PC-9 (cell line): Measurements from ENCODE around the gene KRTAP3-1. TPM values are rescaled to one million over a fixed set of nuclear protein-coding genes. Genes with fewer than 3 reads are reported as not detected.

Source experiments
- BruUV-seq: library from RNA; stranded (reverse); fragments of 400-500 nt; replicated peaks from 2 replicates; lab custom pipeline; 2021; lab: Mats Ljungman, UMichigan
- CTCF ChIA-PET: fragments of 300-600 bp; sonication (Branson Sonifier 250); formaldehyde crosslinking; loops from one replicate; lab custom pipeline; 2022; ENCODE audit warnings: antibody characterized with exemption; lab: Charles Lee
- POLR2A ChIA-PET: fragments of 300-600 bp; sonication (Branson Sonifier 250); formaldehyde crosslinking; loops from one replicate; lab custom pipeline; 2022; ENCODE audit warnings: antibody characterized with exemption; ENCODE audit not compliant: unreplicated experiment; lab: Charles Lee
- DNase-seq, 2 experiments: peaks; one replicate each; pipeline versions ENCODE4 v3.0.0 to v3.0.0-alpha.2; 2015 to 2022; ENCODE audit warnings: mixed read lengths in 1 of 2
- H2AFZ ChIP-seq: fragments of 200-600 bp; sonication (generic); 2 replicates; pipeline ENCODE4 v1.8.1; 2017; ENCODE audit warnings: antibody characterized with exemption
- H3F3A ChIP-seq: fragments of 200-600 bp; sonication (generic); 2 replicates; pipeline ENCODE4 v1.8.1; 2017; ENCODE audit warnings: antibody characterized with exemption, mild to moderate bottlenecking, low read depth; ENCODE audit not compliant: insufficient read depth
- H3K27ac ChIP-seq: fragments of 200-600 bp; sonication (generic); 2 replicates; pipeline ENCODE4 v1.6.1; 2016; ENCODE audit warnings: mixed run types
- H3K27me3 ChIP-seq: fragments of 200-600 bp; sonication (generic); 2 replicates; pipeline ENCODE4 v1.6.1; 2016; ENCODE audit warnings: low read depth, mixed run types; ENCODE audit not compliant: insufficient read depth
- H3K36me3 ChIP-seq: fragments of 200-600 bp; sonication (generic); 2 replicates; pipeline ENCODE4 v1.6.1; 2016; ENCODE audit warnings: low read depth, mixed run types
- H3K4me1 ChIP-seq: fragments of 200-600 bp; sonication (generic); replicated peaks from 2 replicates; pipeline ENCODE4 v1.6.1; 2016; ENCODE audit warnings: mixed run types; ENCODE audit not compliant: insufficient read depth
- H3K4me2 ChIP-seq: fragments of 200-600 bp; sonication (generic); 2 replicates; pipeline ENCODE4 v1.6.1; 2017; ENCODE audit warnings: mixed run types
- H3K4me3 ChIP-seq: fragments of 200-600 bp; sonication (generic); 2 replicates; pipeline ENCODE4 v1.6.1; 2016; ENCODE audit warnings: mixed run types
- H3K79me2 ChIP-seq: fragments of 200-600 bp; sonication (generic); 2 replicates; pipeline ENCODE4 v1.6.1; 2017; ENCODE audit warnings: low read depth, mixed run types
- H3K9me2 ChIP-seq: fragments of 200-600 bp; sonication (generic); 2 replicates; pipeline ENCODE4 v1.8.1; 2017; ENCODE audit warnings: mild to moderate bottlenecking; ENCODE audit not compliant: insufficient read depth
- H3K9me3 ChIP-seq: fragments of 200-600 bp; sonication (generic); 2 replicates; pipeline ENCODE4 v1.8.1; 2016; ENCODE audit warnings: low read depth; ENCODE audit not compliant: insufficient read depth
- H4K20me1 ChIP-seq: fragments of 200-600 bp; sonication (generic); 2 replicates; pipeline ENCODE4 v1.8.1; 2017; ENCODE audit not compliant: insufficient read depth
- CTCF ChIP-seq: fragments of 200-600 bp; sonication (generic); conservative IDR thresholded peaks from 2 replicates; pipeline ENCODE4 v1.6.1; 2017; ENCODE audit warnings: mixed run types, antibody characterized with exemption, mild to moderate bottlenecking, moderate library complexity
- EZH2 ChIP-seq: fragments of 200-600 bp; sonication (generic); IDR thresholded peaks from 2 replicates; pipeline ENCODE4 v1.8.0; 2017; ENCODE audit warnings: antibody characterized with exemption, low read depth
- intact Hi-C: fragments of 100-400 bp; cut with micrococcal nuclease; formaldehyde crosslinking; loops from one replicate; pipeline ENCODE4 v1.10.0; 2022; ENCODE audit not compliant: unreplicated experiment
- total RNA-seq: library from RNA; stranded (reverse); gene quantifications from 2 replicates; pipeline ENCODE4 v1.2.3, GENCODE V29; 2021

The KRTAP3-1 gene
- total RNA-seq, 1 experiment from 2014 or later: not detected

- Histone ChIP-seq H4K20me1 (no peaks in the 10 kb centered on the region), H2AFZ (no peak overlapping the region), H3K4me1 (no peaks in the 10 kb centered on the region), H3K4me3 (no peak overlapping the region), H3K9me3 (no peaks in the 10 kb centered on the region; the same call in 1 of the 2 replicates), H3K9me2 (0 out of 2 replicates have a peak, but pooled peaks cover 3% of the 10 kb centered on the region), H3K36me3 (no peaks in the 10 kb centered on the region), H3K27me3 (no peaks in the 10 kb centered on the region), H3F3A (no peaks in the 10 kb centered on the region), H3K79me2 (no peaks in the 10 kb centered on the region), H3K27ac (no peak overlapping the region), H3K4me2 (no peak overlapping the region)
- CTCF ChIA-PET: no interaction called here
- TF ChIP-seq EZH2 (no peak), CTCF (no peak)
- BruUV-seq: no TSS peak
- intact Hi-C loops: no loop called here
- no peak for DNase-seq
- POLR2A ChIA-PET: no interaction called here
Observed at GRCh38 chr17:40993084-40993483, 15.8 kb downstream of the KRTAP3-1 start.

GRCh38 chr17:40992666-40993065 lies 16.3 kb downstream of the KRTAP3-1 start:
- no peak overlapping the region for H3K4me3 ChIP-seq
- no peak overlapping the region for H2AFZ ChIP-seq
- no peak for DNase-seq
- H3K27ac ChIP-seq: no peak overlapping the region
- no peaks in the 10 kb centered on the region for H3K79me2 ChIP-seq
- H4K20me1 ChIP-seq: no peaks in the 10 kb centered on the region
- H3K9me3 ChIP-seq: no peaks in the 10 kb centered on the region; the same call in 1 of the 2 replicates
- intact Hi-C loops: no loop called here
- ChIA-PET POLR2A (no interaction called here), CTCF (no interaction called here)
- no peaks in the 10 kb centered on the region for H3K36me3 ChIP-seq
- no peaks in the 10 kb centered on the region for H3K4me1 ChIP-seq
- 0 out of 2 replicates have a peak, but pooled peaks cover 3% of the 10 kb centered on the region for H3K9me2 ChIP-seq
- H3F3A ChIP-seq: no peaks in the 10 kb centered on the region
- no TSS peak for BruUV-seq
- no peaks in the 10 kb centered on the region for H3K27me3 ChIP-seq
- H3K4me2 ChIP-seq: no peak overlapping the region
- no peak for TF ChIP-seq EZH2
- no peak for TF ChIP-seq CTCF

GRCh38 chr17:40986920-40987319 lies 22.0 kb downstream of the KRTAP3-1 start:
- no peak overlapping the region for H3K4me2 ChIP-seq
- no peaks in the 10 kb centered on the region for H3K36me3 ChIP-seq
- no peaks in the 10 kb centered on the region for H3K27me3 ChIP-seq
- no peak overlapping the region for H3K4me3 ChIP-seq
- H3K4me1 ChIP-seq: no peaks in the 10 kb centered on the region
- H3F3A ChIP-seq: no peaks in the 10 kb centered on the region
- DNase-seq: no peak
- H2AFZ ChIP-seq: no peak overlapping the region
- no peak overlapping the region for H3K27ac ChIP-seq
- no peak for TF ChIP-seq CTCF
- TF ChIP-seq EZH2: no peak
- ChIA-PET CTCF (interaction anchor here (0.6 kb wide), 1 partner anchor 371 kb away, joined by 4 read pairs; no protein-coding TSS in a partner anchor), POLR2A (no interaction called here)
- H3K9me3 ChIP-seq: no peaks in the 10 kb centered on the region; the same call in 1 of the 2 replicates
- intact Hi-C loops: no loop called here
- H4K20me1 ChIP-seq: no peaks in the 10 kb centered on the region
- no peaks in the 10 kb centered on the region for H3K79me2 ChIP-seq
- BruUV-seq: no TSS peak
- H3K9me2 ChIP-seq: 0 out of 2 replicates have a peak, but pooled peaks cover 3% of the 10 kb centered on the region
